OCI-LY1 (cell line): ENCODE results near the gene DNAJC11.
"Not testable (repeated sequence)": the region's sequence is repeated elsewhere in the genome, so short reads cannot be mapped to it uniquely, and the experiment has no call there.

Experiments
- H2AFZ ChIP-seq: fragments of 200-600 bp; sonication (generic), shearing (Covaris generic); 2 replicates; pipeline ENCODE4 v1.6.0; 2014; ENCODE audit warnings: antibody characterized with exemption, mild to moderate bottlenecking, low read length
- H3F3A ChIP-seq: fragments of 200-600 bp; sonication (generic), shearing (Covaris generic); 2 replicates; pipeline ENCODE4 v1.6.0; 2014; ENCODE audit warnings: mild to moderate bottlenecking, antibody characterized with exemption, low read length, moderate library complexity; ENCODE audit not compliant: insufficient read depth
- H3K27ac ChIP-seq: fragments of 200-600 bp; sonication (generic); 2 replicates; pipeline ENCODE4 v1.5.1; 2014; ENCODE audit warnings: low read length, mixed run types, mild to moderate bottlenecking, low read depth; ENCODE audit not compliant: poor library complexity, severe bottlenecking
- H3K27me3 ChIP-seq: fragments of 200-600 bp; sonication (generic); 2 replicates; pipeline ENCODE4 v1.6.0; 2014; ENCODE audit warnings: antibody characterized with exemption, mild to moderate bottlenecking, low read length, moderate library complexity; ENCODE audit not compliant: insufficient read depth
- H3K36me3 ChIP-seq: fragments of 200-600 bp; sonication (generic); 2 replicates; pipeline ENCODE4 v1.6.1; 2014; ENCODE audit warnings: mild to moderate bottlenecking, antibody characterized with exemption, low read length, moderate library complexity, mixed read lengths; ENCODE audit not compliant: insufficient read depth
- H3K4me1 ChIP-seq: fragments of 200-600 bp; sonication (generic); 2 replicates; pipeline ENCODE4 v1.5.1; 2014; ENCODE audit warnings: mild to moderate bottlenecking, low read length, moderate library complexity; ENCODE audit not compliant: insufficient read depth, severe bottlenecking
- H3K4me2 ChIP-seq: fragments of 200-600 bp; sonication (generic), shearing (Covaris generic); 2 replicates; pipeline ENCODE4 v1.6.1; 2014; ENCODE audit warnings: low read length
- H3K4me3 ChIP-seq: fragments of 200-600 bp; sonication (generic); 2 replicates; pipeline ENCODE4 v1.5.1; 2014; ENCODE audit warnings: low read length, low read depth, mild to moderate bottlenecking, mixed read lengths; ENCODE audit not compliant: poor library complexity, severe bottlenecking
- H3K79me2 ChIP-seq: fragments of 200-600 bp; shearing (Covaris generic); 2 replicates; pipeline ENCODE4 v1.6.1; 2016; ENCODE audit warnings: mixed run types, low read length, mixed read lengths; ENCODE audit not compliant: insufficient read depth
- H3K9ac ChIP-seq: fragments of 200-600 bp; sonication (generic), shearing (Covaris generic); 2 replicates; pipeline ENCODE4 v1.6.1; 2014; ENCODE audit warnings: mild to moderate bottlenecking, low read length, mixed read lengths
- H3K9me2 ChIP-seq: fragments of 200-600 bp; sonication (generic), shearing (Covaris generic); 2 replicates; pipeline ENCODE4 v1.6.1; 2014; ENCODE audit warnings: low read depth, mild to moderate bottlenecking, low read length, mixed read lengths
- H3K9me3 ChIP-seq: fragments of 200-600 bp; shearing (Covaris generic); 2 replicates; pipeline ENCODE4 v1.6.1; 2014; ENCODE audit warnings: low read length, mixed read lengths
- H4K20me1 ChIP-seq: fragments of 200-600 bp; sonication (generic), shearing (Covaris generic); 2 replicates; pipeline ENCODE4 v1.6.0; 2016; ENCODE audit warnings: mild to moderate bottlenecking, low read length; ENCODE audit not compliant: insufficient read depth
- CTCF ChIP-seq: fragments of 200-600 bp; sonication (generic), shearing (Covaris generic); IDR thresholded peaks from 2 replicates; pipeline ENCODE4 v1.5.1; 2017; ENCODE audit warnings: mild to moderate bottlenecking, antibody characterized with exemption, low read length, moderate library complexity, mixed read lengths
- EZH2 ChIP-seq: fragments of 200-600 bp; sonication (generic), shearing (Covaris generic); IDR thresholded peaks from 2 replicates; pipeline ENCODE4 v1.8.0; 2017; ENCODE audit warnings: borderline replicate concordance, mixed run types, mild to moderate bottlenecking, antibody characterized with exemption, low read length, moderate library complexity, mixed read lengths

The DNAJC11 gene

GRCh38 chr1:6638226-6638625 lies 63.4 kb downstream of the DNAJC11 start:
- peaks cover 4% of the 10 kb centered on the region; the same call in 1 of the 2 replicates for H3F3A ChIP-seq
- H4K20me1 ChIP-seq, result no peaks in the 10 kb centered on the region
- H3K4me2 ChIP-seq, result no peak overlapping the region
- no peaks in the 10 kb centered on the region for H3K79me2 ChIP-seq
- H2AFZ ChIP-seq, result no peak overlapping the region
- H3K36me3 ChIP-seq, result peaks cover 74% of the 10 kb centered on the region
- H3K27ac ChIP-seq, result no peak overlapping the region
- H3K4me1 ChIP-seq, result peaks cover 17% of the 10 kb centered on the region
- H3K4me3 ChIP-seq, result no peak overlapping the region
- no peak for TF ChIP-seq CTCF
- TF ChIP-seq EZH2, result no peak
- no peak overlapping the region for H3K9ac ChIP-seq
- no peaks in the 10 kb centered on the region for H3K9me2 ChIP-seq
- H3K9me3 ChIP-seq, result no peaks in the 10 kb centered on the region
- H3K27me3 ChIP-seq, result no peaks in the 10 kb centered on the region

- H3K27me3 ChIP-seq, result no peaks in the 10 kb centered on the region
- no peak overlapping the region for H3K27ac ChIP-seq
- no peak overlapping the region for H3K4me2 ChIP-seq
- peaks cover 18% of the 10 kb centered on the region for H3K4me1 ChIP-seq
- TF ChIP-seq EZH2, result no peak
- no peak for TF ChIP-seq CTCF
- H3K36me3 ChIP-seq, result peaks cover 78% of the 10 kb centered on the region
- no peaks in the 10 kb centered on the region for H3K9me3 ChIP-seq
- H3K9ac ChIP-seq, result no peak overlapping the region
- no peak overlapping the region for H3K4me3 ChIP-seq
- no peaks in the 10 kb centered on the region for H4K20me1 ChIP-seq
- H3K79me2 ChIP-seq, result no peaks in the 10 kb centered on the region
- H3K9me2 ChIP-seq, result no peaks in the 10 kb centered on the region
- H2AFZ ChIP-seq, result no peak overlapping the region
- H3F3A ChIP-seq, result peaks cover 4% of the 10 kb centered on the region; the same call in 1 of the 2 replicates
These were observed 63.8 kb downstream of the DNAJC11 start for GRCh38 chr1:6637770-6638169.

GRCh38 chr1:6636778-6637177 lies 64.8 kb downstream of the DNAJC11 start:
- peaks cover 84% of the 10 kb centered on the region for H3K36me3 ChIP-seq
- H3K9me2 ChIP-seq, H4K20me1 ChIP-seq, H3K27ac ChIP-seq, H3K4me2 ChIP-seq, H3K4me3 ChIP-seq, H3F3A ChIP-seq, H3K79me2 ChIP-seq, H3K27me3 ChIP-seq, H3K9ac ChIP-seq, H2AFZ ChIP-seq, H3K9me3 ChIP-seq: not testable (repeated sequence)
- peaks cover 18% of the 10 kb centered on the region for H3K4me1 ChIP-seq
